PC-3 (cell line): ENCODE results near the gene WDR83.

Experiments used
- EZH2 ChIP-seq: fragments of 300-600 bp; sonication (generic); IDR thresholded peaks from one replicate; pipeline ENCODE4 v1.6.1; 2017; ENCODE audit warnings: antibody characterized with exemption, mild to moderate bottlenecking, low read length; ENCODE audit not compliant: unreplicated experiment
- EZH2phosphoT487 ChIP-seq: fragments of 300-600 bp; sonication (generic); IDR thresholded peaks from 2 replicates; pipeline ENCODE4 v1.6.1; 2018; ENCODE audit warnings: mild to moderate bottlenecking, antibody characterized with exemption, low read length, borderline replicate concordance
- TF ChIP-seq, protein P1 (sequence below): fragments of 300-600 bp; sonication (generic); conservative IDR thresholded peaks from 2 replicates; pipeline ENCODE4 v1.5.1; 2017; ENCODE audit warnings: antibody characterized with exemption, low read depth, mild to moderate bottlenecking, low read length

DNA sequence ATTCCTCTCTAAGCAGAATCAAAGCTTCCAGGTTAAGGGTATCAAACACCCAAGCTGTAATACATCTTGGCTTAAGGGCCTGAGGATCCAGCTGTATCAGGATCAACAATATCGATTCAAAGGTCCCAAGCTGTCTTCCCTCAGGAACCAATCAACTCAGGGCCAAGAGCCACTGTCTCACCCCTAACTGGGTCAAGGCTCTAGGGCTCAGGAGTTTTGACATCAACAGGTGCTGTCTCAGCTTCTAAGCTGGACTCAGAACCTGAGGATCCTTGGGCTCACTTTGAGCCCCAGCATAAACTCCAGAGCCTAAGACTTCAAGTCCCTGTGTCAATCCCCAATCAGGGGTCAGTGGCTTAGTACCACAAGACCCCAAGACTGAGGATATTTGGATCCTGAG lies 28.9 kb downstream of the WDR83 start:
- TF ChIP-seq, protein P1, sequence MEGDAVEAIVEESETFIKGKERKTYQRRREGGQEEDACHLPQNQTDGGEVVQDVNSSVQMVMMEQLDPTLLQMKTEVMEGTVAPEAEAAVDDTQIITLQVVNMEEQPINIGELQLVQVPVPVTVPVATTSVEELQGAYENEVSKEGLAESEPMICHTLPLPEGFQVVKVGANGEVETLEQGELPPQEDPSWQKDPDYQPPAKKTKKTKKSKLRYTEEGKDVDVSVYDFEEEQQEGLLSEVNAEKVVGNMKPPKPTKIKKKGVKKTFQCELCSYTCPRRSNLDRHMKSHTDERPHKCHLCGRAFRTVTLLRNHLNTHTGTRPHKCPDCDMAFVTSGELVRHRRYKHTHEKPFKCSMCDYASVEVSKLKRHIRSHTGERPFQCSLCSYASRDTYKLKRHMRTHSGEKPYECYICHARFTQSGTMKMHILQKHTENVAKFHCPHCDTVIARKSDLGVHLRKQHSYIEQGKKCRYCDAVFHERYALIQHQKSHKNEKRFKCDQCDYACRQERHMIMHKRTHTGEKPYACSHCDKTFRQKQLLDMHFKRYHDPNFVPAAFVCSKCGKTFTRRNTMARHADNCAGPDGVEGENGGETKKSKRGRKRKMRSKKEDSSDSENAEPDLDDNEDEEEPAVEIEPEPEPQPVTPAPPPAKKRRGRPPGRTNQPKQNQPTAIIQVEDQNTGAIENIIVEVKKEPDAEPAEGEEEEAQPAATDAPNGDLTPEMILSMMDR, result no peak
- TF ChIP-seq EZH2phosphoT487, result no peak
- TF ChIP-seq EZH2, result no peak
